Suprapubic skin (tissue), 4 donors: Measurements from ENCODE around the gene ZC3H12A. TPM values are rescaled to one million over a fixed set of nuclear protein-coding genes. Genes with fewer than 3 reads are reported as not detected.
A peak's percentile ranks its signal among the peaks of the same experiment; 100 is the strongest.

Source experiments
- DNase-seq, 2 donors: peaks; one replicate each; pipeline ENCODE4 v3.0.0-alpha.2; 2019; ENCODE audit warnings: low spot score in 2 of 2
- H3K27ac ChIP-seq: fragments of 200-600 bp; sonication (generic); one replicate; pipeline ENCODE4 v1.5.1; 2019
- H3K27me3 ChIP-seq: fragments of 200-600 bp; sonication (generic); one replicate; pipeline ENCODE4 v1.5.1; 2019
- H3K36me3 ChIP-seq: fragments of 200-600 bp; sonication (generic); one replicate; pipeline ENCODE4 v1.5.1; 2019
- H3K4me1 ChIP-seq: fragments of 200-600 bp; sonication (generic); one replicate; pipeline ENCODE4 v1.5.1; 2019
- H3K4me3 ChIP-seq: fragments of 200-600 bp; sonication (generic); one replicate; pipeline ENCODE4 v1.5.1; 2019; ENCODE audit warnings: mild to moderate bottlenecking
- H3K9me3 ChIP-seq: fragments of 200-600 bp; sonication (generic); one replicate; pipeline ENCODE4 v1.5.1; 2019
- CTCF ChIP-seq, 2 donors: fragments of 200-600 bp in 1 of 2; fragments of 450-650 bp in 1 of 2; sonication (generic) in 1 of 2; IDR thresholded peaks; one replicate each; pipeline ENCODE4 v1.5.1; 2016 to 2019; ENCODE audit warnings: antibody characterized with exemption in 2 of 2, mild to moderate bottlenecking in 1 of 2, moderate library complexity in 1 of 2
- EP300 ChIP-seq: sonication (generic); formaldehyde crosslinking; IDR thresholded peaks from one replicate; pipeline ENCODE4 v1.6.1; 2017; ENCODE audit warnings: antibody characterized with exemption
- POLR2A ChIP-seq, 2 donors: fragments of 450-650 bp; IDR thresholded peaks; one replicate each; pipeline ENCODE4 v1.6.1; 2017; ENCODE audit warnings: antibody characterized with exemption in 2 of 2, mild to moderate bottlenecking in 2 of 2, moderate library complexity in 2 of 2
- POLR2AphosphoS5 ChIP-seq, 3 donors: sonication (generic); formaldehyde crosslinking; IDR thresholded peaks; one replicate each; pipeline ENCODE4 v1.6.1; 2017; ENCODE audit warnings: antibody characterized with exemption in 3 of 3
- WGBS: methylation state at CpG from one replicate; pipeline ENCODE4 v1.1.5; 2018; 5-methylcytosine and 5-hydroxymethylcytosine counted together
- total RNA-seq, 4 donors: library from RNA; depleted of rRNA; stranded (reverse); fragments of >200 nt; gene quantifications; one replicate each; pipeline ENCODE4 v1.1.0, GENCODE V29; 2016

ZC3H12A gene
- total RNA-seq, 4 donors from 2014 or later, result 47.7 to 107 (median 56.1) TPM

GRCh38 chr1:37476460-37477197, 2.2 kb downstream of the ZC3H12A start:
- Histone ChIP-seq H3K4me1 (peaks cover 92% of the 10 kb centered on the region), H3K9me3 (no peaks in the 10 kb centered on the region), H3K27ac (peak overlapping the region; percentile 95), H3K27me3 (no peaks in the 10 kb centered on the region), H3K4me3 (peak overlapping the region; percentile 81), H3K36me3 (peaks cover 22% of the 10 kb centered on the region)
- peak; percentile 87 to 90 for DNase-seq
- WGBS, result 0% methylated on average over 3 of the region's 5 CpGs
- no peak for TF ChIP-seq POLR2AphosphoS5 (IDR thresholded peaks at IDR 0.05)
- peak in 1 of 2 donors; percentile 6 for TF ChIP-seq POLR2A (IDR thresholded peaks at IDR 0.05)

- Histone ChIP-seq H3K9me3 (no peaks in the 10 kb centered on the region), H3K36me3 (peaks cover 30% of the 10 kb centered on the region), H3K4me3 (peak overlapping the region; percentile 81), H3K27ac (peak overlapping the region; percentile 95), H3K27me3 (no peaks in the 10 kb centered on the region), H3K4me1 (peaks cover 89% of the 10 kb centered on the region)
- 4% methylated on average over 8 of the region's 10 CpGs for WGBS
- TF ChIP-seq EP300, result no peak
- no peak for TF ChIP-seq POLR2AphosphoS5 (IDR thresholded peaks at IDR 0.05)
- TF ChIP-seq POLR2A (IDR thresholded peaks at IDR 0.05), result no peak
- TF ChIP-seq CTCF (IDR thresholded peaks at IDR 0.05), result no peak
- peak; percentile 72 to 74 for DNase-seq
Observed at GRCh38 chr1:37477198-37477931, 3.0 kb downstream of the ZC3H12A start.

GRCh38 chr1:37477946-37478345, 3.6 kb downstream of the ZC3H12A start:
- peak overlapping the region; percentile 81 for H3K4me3 ChIP-seq
- DNase-seq, result no peak
- no peaks in the 10 kb centered on the region for H3K27me3 ChIP-seq
- peaks cover 36% of the 10 kb centered on the region for H3K36me3 ChIP-seq
- WGBS, result 75% methylated on average over 5 of the region's 5 CpGs
- no peaks in the 10 kb centered on the region for H3K9me3 ChIP-seq
- H3K4me1 ChIP-seq, result peaks cover 83% of the 10 kb centered on the region
- H3K27ac ChIP-seq, result peak overlapping the region; percentile 95
- no peak for TF ChIP-seq POLR2A (IDR thresholded peaks at IDR 0.05)
- TF ChIP-seq EP300, result no peak
- no peak for TF ChIP-seq CTCF (IDR thresholded peaks at IDR 0.05)
- no peak for TF ChIP-seq POLR2AphosphoS5 (IDR thresholded peaks at IDR 0.05)

- no peak for TF ChIP-seq POLR2AphosphoS5 (IDR thresholded peaks at IDR 0.05)
- TF ChIP-seq CTCF (IDR thresholded peaks at IDR 0.05), result no peak
- no peak for TF ChIP-seq EP300
- TF ChIP-seq POLR2A (IDR thresholded peaks at IDR 0.05), result no peak
- H3K36me3 ChIP-seq, result peaks cover 41% of the 10 kb centered on the region
- H3K27me3 ChIP-seq, result no peaks in the 10 kb centered on the region
- H3K9me3 ChIP-seq, result no peaks in the 10 kb centered on the region
- peak overlapping the region; percentile 95 for H3K27ac ChIP-seq
- H3K4me1 ChIP-seq, result peaks cover 78% of the 10 kb centered on the region
- H3K4me3 ChIP-seq, result peak overlapping the region; percentile 81
- peak in 1 of 2 donors; percentile 55 for DNase-seq
- WGBS, result 93% methylated on average over 7 of the region's 8 CpGs
Observed at GRCh38 chr1:37478451-37478881, 4.1 kb downstream of the ZC3H12A start.

GRCh38 chr1:37478890-37479254, 4.5 kb downstream of the ZC3H12A start:
- 39% methylated on average over 3 of the region's 3 CpGs for WGBS
- H3K27ac ChIP-seq, result peak overlapping the region; percentile 95
- peak in 1 of 2 donors; percentile 58 for DNase-seq
- TF ChIP-seq EP300 (no peak), POLR2A (IDR thresholded peaks at IDR 0.05) (no peak), CTCF (IDR thresholded peaks at IDR 0.05) (no peak), POLR2AphosphoS5 (IDR thresholded peaks at IDR 0.05) (no peak)
- peak overlapping the region; percentile 81 for H3K4me3 ChIP-seq
- no peaks in the 10 kb centered on the region for H3K27me3 ChIP-seq
- H3K4me1 ChIP-seq, result peaks cover 77% of the 10 kb centered on the region
- peaks cover 45% of the 10 kb centered on the region for H3K36me3 ChIP-seq
- no peaks in the 10 kb centered on the region for H3K9me3 ChIP-seq
